ENCODE measurements around the gene UBL5. TPM values are rescaled to one million over a fixed set of nuclear protein-coding genes. Genes with fewer than 3 reads are reported as not detected.
"Not testable (repeated sequence)": the region's sequence is repeated elsewhere in the genome, so short reads cannot be mapped to it uniquely, and the experiment has no call there.

The UBL5 gene
- total RNA-seq, 2 donors from 2014 or later: 415 to 506 TPM

- H3K9me3 Mint-ChIP-seq: no peaks in the 10 kb centered on the region
- H3K9me3 ChIP-seq (ENCODE audit: control insufficient read depth, low read length): no peaks in the 10 kb centered on the region
- H3K27me3 Mint-ChIP-seq (ENCODE audit: insufficient read depth): no peaks in the 10 kb centered on the region
- no peak overlapping the region for H3K27ac ChIP-seq (ENCODE audit: low read depth, low read length)
- H3K9ac ChIP-seq (ENCODE audit: extremely low read depth, low read length, poor library complexity, severe bottlenecking): no peak overlapping the region
- H3K4me3 ChIP-seq (ENCODE audit: low read length): no peak overlapping the region
- H3K4me3 Mint-ChIP-seq: no peak overlapping the region
- H3K4me1 Mint-ChIP-seq: peaks cover 4% of the 10 kb centered on the region
- peaks cover 42% of the 10 kb centered on the region for H3K36me3 ChIP-seq (ENCODE audit: control insufficient read depth, insufficient read depth, low read length)
- WGBS, 2 experiments (ENCODE audit: insufficient coverage in 1 of 2, insufficient read length in 1 of 2): 96 to 97% methylated on average over 9 to 15 of the region's 15 CpGs
- no peak overlapping the region for H3K27ac Mint-ChIP-seq
- peaks cover 41% of the 10 kb centered on the region for H3K36me3 Mint-ChIP-seq (ENCODE audit: low read depth)
- no peaks in the 10 kb centered on the region for H3K27me3 ChIP-seq (ENCODE audit: control insufficient read depth, insufficient read depth, low read length, poor library complexity, severe bottlenecking)
- TF ChIP-seq CTCF (conservative IDR thresholded peaks at IDR 0.05): no peak
- no peak for DNase-seq
- peaks cover 5% of the 10 kb centered on the region for H3K4me1 ChIP-seq (ENCODE audit: control insufficient read depth, insufficient read depth, low read length)
Measured at GRCh38 chr19:9838324-9838723, 10.6 kb downstream of the UBL5 start.

- Mint-ChIP-seq H3K9me3 (no peaks in the 10 kb centered on the region), H3K4me3 (no peak overlapping the region), H3K27ac (no peak overlapping the region), H3K36me3 (ENCODE audit: low read depth) (peaks cover 48% of the 10 kb centered on the region), H3K27me3 (ENCODE audit: insufficient read depth) (no peaks in the 10 kb centered on the region), H3K4me1 (peaks cover 4% of the 10 kb centered on the region)
- H3K4me1 ChIP-seq (ENCODE audit: control insufficient read depth, insufficient read depth, low read length): peaks cover 5% of the 10 kb centered on the region
- peaks cover 52% of the 10 kb centered on the region for H3K36me3 ChIP-seq (ENCODE audit: control insufficient read depth, insufficient read depth, low read length)
- no peaks in the 10 kb centered on the region for H3K27me3 ChIP-seq (ENCODE audit: control insufficient read depth, insufficient read depth, low read length, poor library complexity, severe bottlenecking)
- WGBS, 2 experiments (ENCODE audit: insufficient coverage in 1 of 2, insufficient read length in 1 of 2): 90 to 97% methylated on average over 1 of the region's 1 CpG
- no peaks in the 10 kb centered on the region for H3K9me3 ChIP-seq (ENCODE audit: control insufficient read depth, low read length)
- DNase-seq: no peak
- H3K9ac ChIP-seq (ENCODE audit: extremely low read depth, low read length, poor library complexity, severe bottlenecking): no peak overlapping the region
- no peak overlapping the region for H3K4me3 ChIP-seq (ENCODE audit: low read length)
- H3K27ac ChIP-seq (ENCODE audit: low read depth, low read length): no peak overlapping the region
- TF ChIP-seq CTCF (conservative IDR thresholded peaks at IDR 0.05): no peak
Measured at GRCh38 chr19:9839415-9839814, 11.7 kb downstream of the UBL5 start.

GRCh38 chr19:9842834-9843625, 15.3 kb downstream of the UBL5 start:
- 94 to 96% methylated on average over 8 to 9 of the region's 9 CpGs for WGBS, 2 experiments (ENCODE audit: insufficient coverage in 1 of 2, insufficient read length in 1 of 2)
- H3K27ac ChIP-seq (ENCODE audit: low read depth, low read length): no peak overlapping the region
- no peak for DNase-seq
- Mint-ChIP-seq H3K27me3 (ENCODE audit: insufficient read depth) (no peaks in the 10 kb centered on the region), H3K4me1 (no peaks in the 10 kb centered on the region), H3K4me3 (no peak overlapping the region), H3K36me3 (ENCODE audit: low read depth) (peaks cover 62% of the 10 kb centered on the region), H3K27ac (no peak overlapping the region), H3K9me3 (no peaks in the 10 kb centered on the region)
- H3K9ac ChIP-seq (ENCODE audit: extremely low read depth, low read length, poor library complexity, severe bottlenecking): no peak overlapping the region
- H3K4me3 ChIP-seq (ENCODE audit: low read length): no peak overlapping the region
- no peaks in the 10 kb centered on the region for H3K27me3 ChIP-seq (ENCODE audit: control insufficient read depth, insufficient read depth, low read length, poor library complexity, severe bottlenecking)
- H3K9me3 ChIP-seq (ENCODE audit: control insufficient read depth, low read length): no peaks in the 10 kb centered on the region
- H3K4me1 ChIP-seq (ENCODE audit: control insufficient read depth, insufficient read depth, low read length): no peaks in the 10 kb centered on the region
- peaks cover 58% of the 10 kb centered on the region for H3K36me3 ChIP-seq (ENCODE audit: control insufficient read depth, insufficient read depth, low read length)
- TF ChIP-seq CTCF (conservative IDR thresholded peaks at IDR 0.05): no peak

GRCh38 chr19:9843626-9844273, 16.0 kb downstream of the UBL5 start:
- not testable (repeated sequence) for H3K9ac ChIP-seq (ENCODE audit: extremely low read depth, low read length, poor library complexity, severe bottlenecking); H3K4me1 ChIP-seq (ENCODE audit: control insufficient read depth, insufficient read depth, low read length); DNase-seq; H3K4me3 Mint-ChIP-seq; H3K27me3 ChIP-seq (ENCODE audit: control insufficient read depth, insufficient read depth, low read length, poor library complexity, severe bottlenecking); H3K4me3 ChIP-seq (ENCODE audit: low read length); H3K27ac ChIP-seq (ENCODE audit: low read depth, low read length); H3K27me3 Mint-ChIP-seq (ENCODE audit: insufficient read depth); H3K9me3 ChIP-seq (ENCODE audit: control insufficient read depth, low read length); H3K9me3 Mint-ChIP-seq; H3K4me1 Mint-ChIP-seq; H3K27ac Mint-ChIP-seq
- H3K36me3 ChIP-seq (ENCODE audit: control insufficient read depth, insufficient read depth, low read length): peaks cover 61% of the 10 kb centered on the region
- H3K36me3 Mint-ChIP-seq (ENCODE audit: low read depth): peaks cover 60% of the 10 kb centered on the region
- WGBS, 2 experiments (ENCODE audit: insufficient coverage in 1 of 2, insufficient read length in 1 of 2): 91 to 93% methylated on average over 9 to 12 of the region's 12 CpGs
